Endothelial cell of coronary artery (primary cell): Measurements from ENCODE around the gene GIN1. TPM values are rescaled to one million over a fixed set of nuclear protein-coding genes. Genes with fewer than 3 reads are reported as not detected.

Experiments used
- total RNA-seq: library from RNA; depleted of rRNA; stranded (reverse); fragments of >200 nt; gene quantifications from 2 replicates; pipeline ENCODE4 v1.2.3, GENCODE V29; 2014

The GIN1 gene
- 4.2 and 5.1 TPM in 2 replicates for total RNA-seq

GRCh38 chr5:103119765-103120606 is at the start of gene GIN1, which contains the start of gene PPIP5K2:
Gene GIN1 (minus strand): TSS chr5:103120138. CDS start chr5:103108707, 11,431 bp downstream.
Gene PPIP5K2 (plus strand): TSS chr5:103120301. CDS start chr5:103129590, 9,289 bp downstream.

Other genes starting within 250 kb of the GIN1 start
- 25.5 and 32.6 TPM in 2 replicates for gene PPIP5K2, start 163 bp upstream of the GIN1 start, total RNA-seq
- gene MACIR, start 138.6 kb upstream of the GIN1 start, total RNA-seq, result 9.3 and 14.0 TPM in 2 replicates